Osteoblast (primary cell): ENCODE data around the gene SPOCD1. TPM values are rescaled to one million over a fixed set of nuclear protein-coding genes. Genes with fewer than 3 reads are reported as not detected.

Experiments used
- DNase-seq: peaks from one replicate; pipeline ENCODE4 v3.0.0; 2011; ENCODE audit warnings: low spot score, mixed read lengths; ENCODE audit not compliant: insufficient read length; ENCODE audit errors: missing footprints
- H2AFZ ChIP-seq: 2 replicates; pipeline ENCODE4 v1.6.0; 2011; ENCODE audit warnings: mild to moderate bottlenecking, low read length
- H3K27ac ChIP-seq: 2 replicates; pipeline ENCODE4 v1.5.1; 2011; ENCODE audit warnings: mild to moderate bottlenecking, low read depth, low read length, moderate library complexity
- H3K27me3 ChIP-seq: 2 replicates; pipeline ENCODE4 v1.6.0; 2012; ENCODE audit warnings: mild to moderate bottlenecking, control low read depth, inconsistent platforms, low read length, moderate library complexity; ENCODE audit not compliant: insufficient read depth
- H3K36me3 ChIP-seq: 2 replicates; pipeline ENCODE4 v1.5.1; 2011; ENCODE audit warnings: mild to moderate bottlenecking, low read length, control low read depth, moderate library complexity; ENCODE audit not compliant: insufficient read depth
- H3K4me1 ChIP-seq: 2 replicates; pipeline ENCODE4 v1.5.1; 2011; ENCODE audit warnings: mild to moderate bottlenecking, low read length, control low read depth, moderate library complexity; ENCODE audit not compliant: insufficient read depth
- H3K4me2 ChIP-seq: 2 replicates; pipeline ENCODE4 v1.6.0; 2011; ENCODE audit warnings: mild to moderate bottlenecking, low read length; ENCODE audit not compliant: insufficient read depth
- H3K4me3 ChIP-seq: fragments of 200-600 bp; sonication (generic); 3 replicates; pipeline ENCODE4 v1.5.1; 2012; ENCODE audit warnings: mild to moderate bottlenecking, low read length, inconsistent platforms; ENCODE audit not compliant: insufficient read depth
- H3K79me2 ChIP-seq: 2 replicates; pipeline ENCODE4 v1.6.0; 2012; ENCODE audit warnings: mild to moderate bottlenecking, low read length, control low read depth, inconsistent platforms; ENCODE audit not compliant: insufficient read depth
- H3K9me3 ChIP-seq: 2 replicates; pipeline ENCODE4 v1.5.1; 2011; ENCODE audit warnings: low read depth, low read length, control low read depth
- H4K20me1 ChIP-seq: 2 replicates; pipeline ENCODE4 v1.6.0; 2012; ENCODE audit warnings: mild to moderate bottlenecking, low read length, control low read depth; ENCODE audit not compliant: insufficient read depth
- CTCF ChIP-seq: IDR thresholded peaks from 2 replicates; pipeline ENCODE4 v1.5.1; 2011; ENCODE audit warnings: mild to moderate bottlenecking, low read depth, low read length, moderate library complexity; ENCODE audit errors: extremely low read depth
- total RNA-seq: library from RNA; depleted of rRNA; stranded (reverse); fragments of >200 nt; gene quantifications from 2 replicates; pipeline ENCODE4 v1.2.3, GENCODE V29; 2012

Gene SPOCD1
- total RNA-seq, 1 donor, result 58.6 TPM

GRCh38 chr1:31765041-31765467 lies 50.8 kb downstream of the SPOCD1 start:
- Histone ChIP-seq H3K27ac (no peak overlapping the region), H3K4me1 (peaks cover 31% of the 10 kb centered on the region), H3K4me2 (peak overlapping the region; percentile 67), H3K9me3 (no peaks in the 10 kb centered on the region), H4K20me1 (peaks cover 5% of the 10 kb centered on the region), H3K79me2 (peaks cover 2% of the 10 kb centered on the region), H3K27me3 (peaks cover 12% of the 10 kb centered on the region), H3K4me3 (no peak overlapping the region), H3K36me3 (no peaks in the 10 kb centered on the region), H2AFZ (no peak overlapping the region)
- no peak for DNase-seq
- TF ChIP-seq CTCF, result peak; percentile 37

- H3K79me2 ChIP-seq, result peaks cover 2% of the 10 kb centered on the region
- H3K4me3 ChIP-seq, result peak within 1 kb of the TSS; percentile 80
- H3K27me3 ChIP-seq, result peaks cover 12% of the 10 kb centered on the region
- H3K36me3 ChIP-seq, result no peaks in the 10 kb centered on the region
- peak within 1 kb of the TSS; percentile 64 for H2AFZ ChIP-seq
- H3K4me1 ChIP-seq, result peaks cover 36% of the 10 kb centered on the region
- peak within 1 kb of the TSS; percentile 92 for H3K4me2 ChIP-seq
- no peaks in the 10 kb centered on the region for H3K9me3 ChIP-seq
- no peak within 1 kb of the TSS for H3K27ac ChIP-seq
- no peak for TF ChIP-seq CTCF
- DNase-seq, result peak; percentile 94
- H4K20me1 ChIP-seq, result peaks cover 5% of the 10 kb centered on the region
Observed at GRCh38 chr1:31764312-31765040, 51.3 kb downstream of the SPOCD1 start, which contains the start of gene ADGRB2. TSS of gene ADGRB2 (minus strand) at chr1:31764340. CDS start at chr1:31757221, 7,119 bp downstream.

GRCh38 chr1:31763671-31764311 lies 52.0 kb downstream of the SPOCD1 start:
- H3K4me1 ChIP-seq, result peaks cover 36% of the 10 kb centered on the region
- H3K27me3 ChIP-seq, result peaks cover 12% of the 10 kb centered on the region
- peak overlapping the region; percentile 80 for H3K4me3 ChIP-seq
- H4K20me1 ChIP-seq, result peaks cover 10% of the 10 kb centered on the region
- peak; percentile 93 for DNase-seq
- no peaks in the 10 kb centered on the region for H3K9me3 ChIP-seq
- peaks cover 2% of the 10 kb centered on the region for H3K79me2 ChIP-seq
- peak overlapping the region; percentile 92 for H3K4me2 ChIP-seq
- no peak for TF ChIP-seq CTCF
- no peak overlapping the region for H3K27ac ChIP-seq
- H3K36me3 ChIP-seq, result no peaks in the 10 kb centered on the region
- H2AFZ ChIP-seq, result no peak overlapping the region
